Thyroid gland (tissue), 4 donors: ENCODE results near the gene ZNF493.

ENCODE experiments used
- POLR2A ChIP-seq, 2 donors: fragments of 450-650 bp; IDR thresholded peaks; one replicate each; pipeline ENCODE4 v1.6.1; 2017; ENCODE audit warnings: antibody characterized with exemption in 2 of 2, mild to moderate bottlenecking in 2 of 2, moderate library complexity in 1 of 2
- TF ChIP-seq, protein P1 (sequence below), 6 experiments: fragments of 200-600 bp in 3 of 6; fragments of 450-650 bp in 3 of 6; sonication (generic) in 3 of 6; IDR thresholded peaks; one replicate each; pipeline ENCODE4 v1.5.1; 2016 to 2019; ENCODE audit warnings: antibody characterized with exemption in 6 of 6, mild to moderate bottlenecking in 2 of 6, inconsistent platforms in 1 of 6, moderate library complexity in 1 of 6

DNA sequence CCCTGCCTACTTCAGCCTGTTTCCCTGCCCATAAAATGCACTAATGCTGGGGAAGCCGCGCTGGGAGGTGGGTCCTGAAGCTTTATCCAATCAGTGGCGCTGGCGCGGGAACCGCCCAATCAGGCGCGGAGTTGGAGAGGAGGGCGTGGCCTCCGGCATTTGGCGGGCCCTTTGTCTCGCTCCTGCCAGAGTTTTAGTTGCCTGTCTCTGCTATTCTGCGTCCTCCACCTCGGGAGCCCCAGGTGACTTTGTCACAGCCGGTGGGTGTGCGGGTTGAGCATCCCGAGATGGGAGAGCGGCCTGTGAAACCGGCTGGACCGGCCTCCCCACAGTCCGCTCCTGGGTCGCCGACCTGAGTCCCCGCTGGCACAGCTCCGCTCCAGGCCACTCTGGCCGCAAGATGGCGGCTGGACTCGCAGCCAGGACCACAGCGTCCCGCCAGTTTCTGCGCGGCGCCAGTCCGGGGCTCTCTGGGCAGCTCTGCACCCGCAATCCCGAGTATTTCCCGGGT is 77.8 kb downstream of the ZNF493 start:
- TF ChIP-seq POLR2A (IDR thresholded peaks at IDR 0.05) = no peak
- TF ChIP-seq, protein P1, sequence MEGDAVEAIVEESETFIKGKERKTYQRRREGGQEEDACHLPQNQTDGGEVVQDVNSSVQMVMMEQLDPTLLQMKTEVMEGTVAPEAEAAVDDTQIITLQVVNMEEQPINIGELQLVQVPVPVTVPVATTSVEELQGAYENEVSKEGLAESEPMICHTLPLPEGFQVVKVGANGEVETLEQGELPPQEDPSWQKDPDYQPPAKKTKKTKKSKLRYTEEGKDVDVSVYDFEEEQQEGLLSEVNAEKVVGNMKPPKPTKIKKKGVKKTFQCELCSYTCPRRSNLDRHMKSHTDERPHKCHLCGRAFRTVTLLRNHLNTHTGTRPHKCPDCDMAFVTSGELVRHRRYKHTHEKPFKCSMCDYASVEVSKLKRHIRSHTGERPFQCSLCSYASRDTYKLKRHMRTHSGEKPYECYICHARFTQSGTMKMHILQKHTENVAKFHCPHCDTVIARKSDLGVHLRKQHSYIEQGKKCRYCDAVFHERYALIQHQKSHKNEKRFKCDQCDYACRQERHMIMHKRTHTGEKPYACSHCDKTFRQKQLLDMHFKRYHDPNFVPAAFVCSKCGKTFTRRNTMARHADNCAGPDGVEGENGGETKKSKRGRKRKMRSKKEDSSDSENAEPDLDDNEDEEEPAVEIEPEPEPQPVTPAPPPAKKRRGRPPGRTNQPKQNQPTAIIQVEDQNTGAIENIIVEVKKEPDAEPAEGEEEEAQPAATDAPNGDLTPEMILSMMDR (IDR thresholded peaks at IDR 0.05) = no peak
